Fibroblast of lung (primary cell): Measurements from ENCODE around the gene ANTXRL. TPM values are rescaled to one million over a fixed set of nuclear protein-coding genes. Genes with fewer than 3 reads are reported as not detected.
"Not testable (repeated sequence)": the region's sequence is repeated elsewhere in the genome, so short reads cannot be mapped to it uniquely, and the experiment has no call there.

Experiments
- DNase-seq, 2 donors: peaks; one replicate each; pipeline versions ENCODE4 v3.0.0 to v3.0.0-alpha.2; 2010; ENCODE audit warnings: low read depth in 2 of 2
- H2AFZ ChIP-seq: 2 replicates; pipeline ENCODE4 v1.5.1; 2012; ENCODE audit warnings: low read length, control low read depth, inconsistent platforms
- H3K27ac ChIP-seq: 2 replicates; pipeline ENCODE4 v1.5.1; 2011; ENCODE audit warnings: low read length, control low read depth; ENCODE audit not compliant: insufficient read depth
- H3K27me3 ChIP-seq: 2 replicates; pipeline ENCODE4 v1.5.1; 2011; ENCODE audit warnings: mild to moderate bottlenecking, low read length; ENCODE audit not compliant: control insufficient read depth, insufficient read depth
- H3K36me3 ChIP-seq: 2 replicates; pipeline ENCODE4 v1.5.1; 2011; ENCODE audit warnings: low read length; ENCODE audit not compliant: control insufficient read depth, insufficient read depth
- H3K4me1 ChIP-seq: 2 replicates; pipeline ENCODE4 v1.5.1; 2011; ENCODE audit warnings: low read length; ENCODE audit not compliant: control insufficient read depth, insufficient read depth; ENCODE audit errors: extremely low read depth
- H3K4me2 ChIP-seq: 2 replicates; pipeline ENCODE4 v1.5.1; 2011; ENCODE audit warnings: low read length, control low read depth; ENCODE audit not compliant: insufficient read depth; ENCODE audit errors: extremely low read depth
- H3K4me3 ChIP-seq, 4 experiments: fragments of 200-600 bp in 1 of 4; sonication (generic) in 1 of 4; replicated peaks in 1 of 4; 2 replicates each; pipeline ENCODE4 v1.5.1; 2011 to 2016; ENCODE audit warnings: low read length in 4 of 4, low read depth in 3 of 4, mild to moderate bottlenecking in 3 of 4, control low read depth in 2 of 4, inconsistent platforms in 1 of 4, mixed read lengths in 1 of 4; ENCODE audit not compliant: insufficient read depth in 1 of 4; ENCODE audit errors: control extremely low read depth in 1 of 4
- H3K79me2 ChIP-seq: 2 replicates; pipeline ENCODE4 v1.5.1; 2012; ENCODE audit warnings: mild to moderate bottlenecking, low read length, inconsistent platforms; ENCODE audit not compliant: control insufficient read depth, insufficient read depth
- H3K9ac ChIP-seq: 2 replicates; pipeline ENCODE4 v1.5.1; 2011; ENCODE audit warnings: mild to moderate bottlenecking, low read length, control low read depth; ENCODE audit not compliant: insufficient read depth
- H3K9me3 ChIP-seq: 2 replicates; pipeline ENCODE4 v1.5.1; 2012; ENCODE audit warnings: low read depth, low read length; ENCODE audit not compliant: control insufficient read depth, insufficient read depth
- H4K20me1 ChIP-seq: 2 replicates; pipeline ENCODE4 v1.5.1; 2011; ENCODE audit warnings: low read length; ENCODE audit not compliant: control insufficient read depth, insufficient read depth; ENCODE audit errors: extremely low read depth
- EZH2 ChIP-seq: IDR thresholded peaks from 2 replicates; pipeline ENCODE4 v1.5.1; 2012; ENCODE audit warnings: low read length, control low read depth, mild to moderate bottlenecking; ENCODE audit errors: missing control alignments
- polyA plus RNA-seq, 2 donors: library from polyadenylated mRNA; depleted of rRNA in 1 of 2; stranded (reverse) in 1 of 2; unstranded in 1 of 2; fragments of >200 nt; gene quantifications; 2 replicates each; pipeline ENCODE4 v1.2.1, GENCODE V29; 2011 to 2012; ENCODE audit warnings: missing spikeins in 1 of 2
- total RNA-seq: library from RNA; depleted of rRNA; stranded (reverse); fragments of >200 nt; gene quantifications from 2 replicates; pipeline ENCODE4 v1.2.1, GENCODE V29; 2014
- TF ChIP-seq, protein P1 (sequence below), 2 donors: IDR thresholded peaks in 1 of 2; conservative IDR thresholded peaks in 1 of 2; 1 replicate in 1 of 2; 2 replicates in 1 of 2; pipeline ENCODE4 v1.5.1; 2011 to 2012; ENCODE audit warnings: low read length in 2 of 2, control low read depth in 1 of 2, inconsistent platforms in 1 of 2, low read depth in 1 of 2, mild to moderate bottlenecking in 1 of 2

Gene ANTXRL
- total and polyA plus RNA-seq, 2 donors (not counting 1 experiment from before 2014, with no cell fraction given) = not detected

DNA sequence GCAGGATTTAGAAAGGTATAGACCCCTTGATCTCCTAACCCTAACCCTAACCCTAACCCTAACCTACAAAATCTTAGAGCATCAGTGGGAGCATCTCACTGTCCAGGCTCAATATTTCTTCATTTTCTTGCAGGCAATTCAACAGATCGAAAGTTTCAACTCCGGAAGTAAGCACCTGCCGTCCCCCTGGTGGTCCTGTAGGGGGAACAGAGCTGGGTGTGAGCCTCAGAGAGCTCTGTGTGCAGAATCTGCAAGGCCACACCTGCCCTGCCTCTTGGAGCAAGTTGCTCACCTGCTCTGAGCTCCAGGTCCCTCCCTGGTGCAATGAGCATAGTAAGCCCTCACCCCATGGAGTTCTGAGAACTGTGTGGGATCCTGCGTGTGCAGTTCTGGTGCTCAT lies 9.3 kb downstream of the ANTXRL start:
- not testable (repeated sequence) for DNase-seq, H2AFZ ChIP-seq, H3K4me1 ChIP-seq, H3K79me2 ChIP-seq, H3K4me2 ChIP-seq, H3K27ac ChIP-seq, H3K36me3 ChIP-seq, H3K9ac ChIP-seq, H3K9me3 ChIP-seq, H4K20me1 ChIP-seq, H3K27me3 ChIP-seq, H3K4me3 ChIP-seq

DNA sequence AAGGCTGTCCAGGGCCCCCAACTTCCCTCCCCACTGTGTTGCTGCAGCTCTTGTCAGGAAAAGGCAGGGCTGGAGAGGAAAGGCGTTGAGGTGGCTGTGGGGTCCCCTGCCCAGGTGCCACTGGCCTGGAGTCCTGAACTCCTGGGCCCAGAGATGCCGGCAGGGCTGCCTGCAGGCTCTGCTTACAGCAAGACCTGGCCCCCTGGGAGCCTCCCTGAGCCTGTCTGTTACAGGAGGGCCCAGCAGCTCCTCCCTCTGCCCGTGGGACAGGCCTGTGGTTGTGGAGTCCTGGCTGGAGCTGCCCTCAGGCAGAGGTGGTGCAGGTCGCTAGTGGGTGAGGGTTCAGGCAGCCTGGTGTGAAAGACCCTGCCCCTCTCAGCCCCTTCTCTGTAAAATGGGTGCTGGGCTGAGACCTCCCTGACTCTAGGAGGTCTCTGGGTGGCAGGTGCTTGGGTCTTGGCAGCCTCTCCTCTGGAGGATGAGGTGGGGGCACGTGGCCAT lies 9.9 kb downstream of the ANTXRL start:
- no peak for TF ChIP-seq EZH2
- TF ChIP-seq, protein P1, sequence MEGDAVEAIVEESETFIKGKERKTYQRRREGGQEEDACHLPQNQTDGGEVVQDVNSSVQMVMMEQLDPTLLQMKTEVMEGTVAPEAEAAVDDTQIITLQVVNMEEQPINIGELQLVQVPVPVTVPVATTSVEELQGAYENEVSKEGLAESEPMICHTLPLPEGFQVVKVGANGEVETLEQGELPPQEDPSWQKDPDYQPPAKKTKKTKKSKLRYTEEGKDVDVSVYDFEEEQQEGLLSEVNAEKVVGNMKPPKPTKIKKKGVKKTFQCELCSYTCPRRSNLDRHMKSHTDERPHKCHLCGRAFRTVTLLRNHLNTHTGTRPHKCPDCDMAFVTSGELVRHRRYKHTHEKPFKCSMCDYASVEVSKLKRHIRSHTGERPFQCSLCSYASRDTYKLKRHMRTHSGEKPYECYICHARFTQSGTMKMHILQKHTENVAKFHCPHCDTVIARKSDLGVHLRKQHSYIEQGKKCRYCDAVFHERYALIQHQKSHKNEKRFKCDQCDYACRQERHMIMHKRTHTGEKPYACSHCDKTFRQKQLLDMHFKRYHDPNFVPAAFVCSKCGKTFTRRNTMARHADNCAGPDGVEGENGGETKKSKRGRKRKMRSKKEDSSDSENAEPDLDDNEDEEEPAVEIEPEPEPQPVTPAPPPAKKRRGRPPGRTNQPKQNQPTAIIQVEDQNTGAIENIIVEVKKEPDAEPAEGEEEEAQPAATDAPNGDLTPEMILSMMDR (conservative IDR thresholded peaks at IDR 0.05 in 1 of 2, IDR thresholded peaks at IDR 0.05 in 1 of 2; ENCODE audit: low read depth in 1 of 2, low read length in 2 of 2) = no peak
- no peaks in the 10 kb centered on the region for H3K36me3 ChIP-seq
- no peak overlapping the region for H3K27ac ChIP-seq
- no peak overlapping the region for H3K4me3 ChIP-seq
- DNase-seq = no peak
- H3K79me2 ChIP-seq = no peaks in the 10 kb centered on the region
- no peak overlapping the region for H3K9ac ChIP-seq
- H4K20me1 ChIP-seq = no peaks in the 10 kb centered on the region
- peaks cover 4% of the 10 kb centered on the region for H3K27me3 ChIP-seq
- H3K9me3 ChIP-seq = no peaks in the 10 kb centered on the region
- no peaks in the 10 kb centered on the region for H3K4me1 ChIP-seq
- H3K4me2 ChIP-seq = no peak overlapping the region
- no peak overlapping the region for H2AFZ ChIP-seq

DNA sequence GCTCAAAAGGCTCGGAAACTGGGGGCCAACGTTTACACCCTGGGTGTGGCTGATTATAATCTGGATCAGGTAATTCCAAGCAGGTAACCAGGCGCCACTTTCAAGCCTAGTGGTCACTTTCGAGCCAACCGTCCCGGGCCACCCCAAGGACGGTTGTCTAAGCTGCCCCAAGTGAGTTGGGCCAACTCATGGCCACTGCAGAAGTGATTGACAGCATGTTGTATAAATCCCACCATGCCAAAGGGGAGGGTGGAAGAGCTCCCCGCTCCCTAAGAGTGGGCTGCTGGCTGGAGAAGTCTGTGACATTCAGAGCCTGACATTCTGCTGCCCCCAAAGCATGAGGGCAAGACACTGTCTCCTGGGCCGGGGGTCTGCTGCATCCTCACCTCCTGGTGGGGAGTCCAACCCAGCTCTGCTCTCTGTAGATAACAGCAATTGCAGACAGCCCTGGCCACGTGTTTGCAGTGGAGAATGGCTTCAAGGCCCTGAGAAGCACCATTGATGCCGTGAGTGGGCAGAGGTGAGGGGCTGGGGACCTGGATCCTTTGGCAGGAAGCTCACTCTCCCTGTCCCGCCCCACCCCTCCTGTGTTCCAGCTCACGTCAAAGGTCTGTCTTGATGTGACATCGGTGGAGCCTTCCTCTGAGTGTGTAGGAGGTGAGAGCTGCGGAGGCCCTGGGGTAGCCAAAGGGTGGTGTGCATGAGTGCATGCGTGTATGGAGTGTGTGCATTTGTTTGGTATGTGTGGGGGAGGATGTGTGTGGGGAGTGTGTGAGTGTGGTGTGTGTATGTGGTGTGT lies 10.8 kb downstream of the ANTXRL start:
- Histone ChIP-seq H3K27me3 (peaks cover 4% of the 10 kb centered on the region), H3K4me1 (no peaks in the 10 kb centered on the region), H3K9ac (no peak overlapping the region), H3K4me2 (no peak overlapping the region), H4K20me1 (no peaks in the 10 kb centered on the region), H3K9me3 (no peaks in the 10 kb centered on the region), H3K27ac (no peak overlapping the region), H3K36me3 (no peaks in the 10 kb centered on the region), H2AFZ (no peak overlapping the region), H3K79me2 (no peaks in the 10 kb centered on the region), H3K4me3 (no peak overlapping the region)
- DNase-seq = no peak
- TF ChIP-seq, protein P1 (conservative IDR thresholded peaks at IDR 0.05 in 1 of 2, IDR thresholded peaks at IDR 0.05 in 1 of 2; ENCODE audit: low read depth in 1 of 2, low read length in 2 of 2) = no peak
- no peak for TF ChIP-seq EZH2
